GM18505 (cell line): ENCODE data around the gene FEN1.

Source experiments
- ATAC-seq: cut with Tn5 transposase; IDR thresholded peaks from one replicate; pipeline ENCODE4 v1.9.1; 2021; ENCODE audit not compliant: unreplicated experiment
- POLR2A ChIP-seq: IDR thresholded peaks from 4 replicates; pipeline ENCODE4 v1.6.1; 2011; ENCODE audit warnings: borderline replicate concordance; ENCODE audit not compliant: insufficient read depth, insufficient read length; ENCODE audit errors: extremely low read depth

FEN1 gene

GRCh38 chr11:61792310-61793082, at the start of gene FEN1, which contains the start of gene TMEM258:
FEN1 (plus strand) TSS chr11:61792911; CDS start chr11:61795362, 2,451 bp downstream.
TMEM258 (minus strand) TSS chr11:61792599; CDS start chr11:61792558, 41 bp downstream.
- peak; percentile 93 for TF ChIP-seq POLR2A
- peak; percentile 77 for ATAC-seq

DNA sequence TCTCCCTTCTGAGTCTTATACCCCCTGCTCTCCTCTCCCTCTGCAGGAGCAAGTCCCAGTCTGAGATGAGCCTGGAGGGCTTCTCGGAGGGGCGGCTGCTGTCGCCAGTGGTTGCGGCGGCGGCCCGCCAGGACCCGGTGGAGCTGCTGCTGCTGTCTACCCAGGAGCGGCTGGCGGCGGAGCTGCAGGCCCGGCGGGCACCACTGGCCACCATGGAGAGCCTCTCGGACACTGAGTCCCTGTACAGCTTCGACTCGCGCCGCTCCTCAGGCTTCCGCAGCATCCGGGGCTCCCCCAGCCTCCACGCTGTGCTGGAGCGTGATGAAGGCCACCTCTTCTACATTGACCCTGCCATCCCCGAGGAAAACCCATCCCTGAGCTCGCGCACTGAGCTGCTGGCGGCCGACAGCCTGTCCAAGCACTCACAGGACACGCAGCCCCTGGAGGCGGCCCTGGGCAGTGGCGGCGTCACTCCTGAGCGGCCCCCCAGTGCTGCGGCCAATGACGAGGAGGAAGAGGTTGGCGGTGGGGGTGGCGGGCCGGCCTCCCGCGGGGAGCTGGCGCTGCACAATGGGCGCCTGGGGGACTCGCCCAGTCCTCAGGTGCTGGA, 49.1 kb upstream of the FEN1 start:
- no peak for TF ChIP-seq POLR2A
- no peak for ATAC-seq

DNA sequence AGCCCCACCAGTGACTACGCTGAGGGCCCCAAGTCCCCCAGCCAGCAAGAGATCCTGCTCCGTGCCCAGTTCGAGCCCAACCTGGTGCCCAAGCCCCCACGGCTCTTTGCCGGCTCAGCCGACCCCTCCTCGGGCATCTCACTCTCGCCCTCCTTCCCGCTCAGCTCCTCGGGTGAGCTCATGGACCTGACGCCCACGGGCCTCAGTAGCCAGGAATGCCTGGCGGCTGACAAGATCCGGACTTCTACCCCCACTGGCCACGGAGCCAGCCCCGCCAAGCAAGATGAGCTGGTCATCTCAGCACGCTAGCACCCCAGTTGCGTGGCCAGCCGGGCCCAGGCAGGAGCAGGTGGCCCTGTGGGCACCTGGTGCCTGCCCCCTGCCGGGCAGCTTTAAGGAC, 48.5 kb upstream of the FEN1 start:
- TF ChIP-seq POLR2A: no peak
- no peak for ATAC-seq

- no peak for TF ChIP-seq POLR2A
- no peak for ATAC-seq
Measured at GRCh38 chr11:61744609-61745156, 48.0 kb upstream of the FEN1 start.

DNA sequence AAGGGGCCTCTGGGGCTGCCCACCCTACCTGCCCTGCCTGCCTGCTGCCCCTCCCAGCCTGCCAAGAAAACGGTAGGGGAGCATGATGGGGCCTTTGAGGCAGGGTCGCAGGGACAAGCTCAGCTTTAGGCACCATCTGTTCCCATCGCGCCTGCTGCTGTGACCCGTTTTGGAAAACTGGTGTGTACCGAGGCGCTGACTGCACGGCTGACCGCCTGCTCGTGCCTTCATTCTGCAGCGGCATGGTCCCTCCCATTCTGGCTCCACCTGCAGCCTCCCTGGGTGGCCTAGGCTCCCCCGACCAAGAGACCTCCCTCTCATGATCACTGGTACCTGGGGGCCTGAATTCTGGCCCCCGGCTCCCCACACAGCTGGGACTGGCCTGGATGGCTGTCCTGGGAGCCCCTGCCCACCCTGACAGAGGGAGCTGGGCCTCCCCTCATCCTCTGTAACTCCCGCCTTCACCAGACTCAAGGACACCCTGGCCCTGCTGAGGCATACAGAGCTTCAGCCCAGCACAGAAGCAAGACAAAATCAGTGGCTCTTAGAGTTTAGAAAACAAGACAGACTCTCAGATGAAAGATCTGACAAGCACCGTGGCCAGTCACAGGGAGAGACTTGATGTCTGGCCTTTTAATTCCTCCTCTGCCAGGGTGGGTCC, 46.8 kb upstream of the FEN1 start:
- TF ChIP-seq POLR2A: no peak
- ATAC-seq: no peak

- no peak for TF ChIP-seq POLR2A
- no peak for ATAC-seq
Measured at GRCh38 chr11:61746442-61747191, 46.1 kb upstream of the FEN1 start.

DNA sequence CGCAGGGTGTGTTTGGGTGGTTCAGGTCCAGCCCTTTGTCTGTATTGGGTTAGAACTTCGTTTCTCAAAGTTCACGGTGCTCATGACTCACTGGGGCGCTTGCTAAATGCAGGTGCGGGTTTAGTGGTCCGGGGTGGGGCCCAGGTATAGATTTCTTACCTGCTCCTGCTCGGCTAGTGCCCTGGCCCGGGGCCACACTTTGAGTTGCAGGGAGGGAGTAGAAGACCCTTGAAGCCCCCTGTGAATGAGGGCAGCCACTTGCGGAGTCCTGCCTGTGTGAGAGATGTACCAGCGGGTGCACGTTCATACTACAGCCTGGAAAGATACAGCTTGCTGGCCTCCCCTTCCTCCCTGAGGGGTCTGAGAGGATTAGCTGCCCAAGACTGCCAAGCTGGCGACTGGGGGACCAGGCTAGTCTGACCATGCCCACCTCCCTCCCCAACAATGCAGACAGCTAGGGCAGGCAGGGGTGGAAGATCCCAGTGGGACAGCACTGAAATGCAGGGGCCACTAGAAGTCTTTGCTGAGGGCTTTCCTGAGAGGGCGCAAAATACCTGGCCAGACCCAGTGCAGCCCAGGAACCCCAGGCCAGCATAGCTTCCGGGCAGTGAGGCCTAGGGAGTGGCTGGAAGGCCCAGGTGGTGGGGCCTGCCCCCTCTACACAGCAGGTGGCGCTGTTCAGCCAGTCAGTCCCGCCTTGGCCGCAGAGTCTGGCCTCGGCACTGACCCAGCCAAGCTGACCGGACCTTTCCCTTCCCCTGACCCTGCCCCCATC, 45.3 kb upstream of the FEN1 start:
- no peak for TF ChIP-seq POLR2A
- ATAC-seq: no peak

GRCh38 chr11:61747967-61748285, 44.8 kb upstream of the FEN1 start:
- ATAC-seq: no peak
- no peak for TF ChIP-seq POLR2A

- ATAC-seq: no peak
- no peak for TF ChIP-seq POLR2A
Measured at GRCh38 chr11:61749591-61750217, 43.0 kb upstream of the FEN1 start.

DNA sequence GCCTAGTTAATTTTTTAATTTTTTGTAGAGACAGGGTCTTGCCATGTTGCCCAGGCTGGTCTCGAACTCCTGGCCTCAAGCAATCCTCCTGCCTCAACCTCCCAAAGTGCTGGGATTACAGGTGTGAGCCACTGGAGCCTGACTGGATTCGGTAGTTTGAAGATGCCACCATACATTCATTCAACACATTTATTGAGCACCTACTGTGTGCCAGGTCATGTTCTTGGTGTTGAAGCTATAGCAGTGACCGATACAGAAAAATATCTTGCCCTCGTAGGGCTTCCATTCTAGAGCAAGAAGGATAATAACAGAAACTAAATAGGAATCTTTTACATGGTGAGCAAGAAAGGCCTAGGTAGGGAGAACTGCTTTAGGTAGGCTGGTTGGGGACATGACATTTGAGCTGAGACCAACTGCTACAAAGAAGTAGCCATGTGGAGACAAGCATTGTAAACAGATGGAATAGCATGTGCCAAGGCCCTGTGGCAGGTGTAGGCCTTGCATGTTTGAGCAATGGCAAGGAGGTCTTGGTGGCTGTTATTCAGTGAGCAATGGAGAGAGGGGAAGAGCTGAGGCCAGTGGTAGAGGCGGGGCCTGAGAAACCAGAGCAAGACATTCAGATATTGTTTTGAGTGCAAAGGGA, 42.0 kb upstream of the FEN1 start:
- no peak for ATAC-seq
- no peak for TF ChIP-seq POLR2A

DNA sequence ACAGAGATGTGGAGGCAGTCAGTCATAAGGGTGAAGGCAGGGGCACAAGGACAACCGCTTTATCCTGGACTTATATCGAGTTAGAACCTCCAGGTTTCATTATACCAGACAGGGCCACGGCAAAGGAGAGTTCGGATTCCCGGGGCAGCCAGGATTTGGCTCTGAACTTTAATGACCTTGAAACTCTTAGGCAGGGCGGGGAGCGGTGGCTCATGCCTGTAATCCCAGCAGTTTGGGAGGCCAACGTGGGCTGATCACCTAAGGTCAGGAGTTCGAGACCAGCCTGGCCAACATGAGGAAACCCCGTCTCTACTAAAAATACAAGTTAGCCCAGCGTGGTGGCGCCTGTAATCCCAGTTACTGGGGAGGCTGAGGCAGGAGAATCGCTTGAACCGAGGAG, 41.3 kb upstream of the FEN1 start:
- TF ChIP-seq POLR2A: no peak
- no peak for ATAC-seq
